WTC11 (cell line): ENCODE measurements around the gene ZCWPW2. TPM values are rescaled to one million over a fixed set of nuclear protein-coding genes. Genes with fewer than 3 reads are reported as not detected.

ENCODE experiments used
- ATAC-seq: fragments of 200-7000 bp; cut with Tn5 transposase; 2 replicates; pipeline ENCODE4 v1.10.0; 2021; ENCODE audit warnings: mild to moderate bottlenecking, moderate library complexity
- CTCF ChIA-PET: fragments of 300-600 bp; sonication (Branson Sonifier 250); formaldehyde crosslinking; loops from one replicate; lab custom pipeline; 2021; ENCODE audit warnings: antibody characterized with exemption; lab: Charles Lee
- POLR2A ChIA-PET: fragments of 350-600 bp; sonication (Branson Sonifier 250); formaldehyde crosslinking; loops from one replicate; lab custom pipeline; 2021; ENCODE audit warnings: antibody characterized with exemption; lab: Charles Lee
- DNase-seq: peaks from one replicate; pipeline ENCODE4 v3.0.0; 2021; ENCODE audit warnings: low spot score
- H3K27ac Mint-ChIP-seq: 2 replicates; pipeline ENCODE4 v1.8.0; 2021; ENCODE audit warnings: mixed read lengths
- H3K27me3 Mint-ChIP-seq: 2 replicates; pipeline ENCODE4 v1.8.0; 2021; ENCODE audit warnings: low read depth, mild to moderate bottlenecking, moderate library complexity, mixed read lengths
- H3K36me3 Mint-ChIP-seq: 2 replicates; pipeline ENCODE4 v1.8.0; 2021; ENCODE audit warnings: mixed read lengths
- H3K4me1 Mint-ChIP-seq: 2 replicates; pipeline ENCODE4 v1.8.0; 2022; ENCODE audit warnings: mixed read lengths
- H3K4me3 Mint-ChIP-seq: 2 replicates; pipeline ENCODE4 v1.8.0; 2021; ENCODE audit warnings: mild to moderate bottlenecking, moderate library complexity, mixed read lengths
- H3K9me3 Mint-ChIP-seq: 2 replicates; pipeline ENCODE4 v1.8.0; 2021; ENCODE audit warnings: mixed read lengths
- ATF1 ChIP-seq: sonication (generic); formaldehyde crosslinking; IDR thresholded peaks from 2 replicates; pipeline ENCODE4 v1.8.1; 2023; ENCODE audit warnings: mild to moderate bottlenecking, moderate library complexity, missing genetic modification reagents
- MXD4 ChIP-seq: fragments of 250-450 bp; sonication (Bioruptor Pico); IDR thresholded peaks from 2 replicates; pipeline ENCODE4 v1.8.0; 2021; ENCODE audit warnings: mild to moderate bottlenecking, moderate library complexity, borderline replicate concordance
- NR3C1 ChIP-seq: sonication (generic); formaldehyde crosslinking; conservative IDR thresholded peaks from 2 replicates; pipeline ENCODE4 v1.8.1; 2023; ENCODE audit warnings: low read depth, mild to moderate bottlenecking, missing genetic modification reagents
- TP53 ChIP-seq: sonication (generic); formaldehyde crosslinking; IDR thresholded peaks from 2 replicates; pipeline ENCODE4 v1.8.1; 2023; ENCODE audit warnings: mild to moderate bottlenecking, missing genetic modification reagents
- ZNF121 ChIP-seq: sonication (generic); formaldehyde crosslinking; IDR thresholded peaks from 2 replicates; pipeline ENCODE4 v1.8.0; 2023; ENCODE audit warnings: missing genetic modification reagents
- ZNF138 ChIP-seq: sonication (generic); formaldehyde crosslinking; conservative IDR thresholded peaks from 2 replicates; pipeline ENCODE4 v1.8.1; 2022; ENCODE audit warnings: mild to moderate bottlenecking, moderate library complexity, missing genetic modification reagents
- total RNA-seq: library from RNA; stranded (reverse); gene quantifications from 3 replicates; pipeline ENCODE4 v1.2.3, GENCODE V29; 2021
- TF ChIP-seq, protein P1 (sequence below): sonication (generic); formaldehyde crosslinking; IDR thresholded peaks from 2 replicates; pipeline ENCODE4 v1.8.1; 2022; ENCODE audit warnings: missing genetic modification reagents, borderline replicate concordance
- TF ChIP-seq, protein P2 (sequence below): fragments of 250-450 bp; sonication (Bioruptor Pico); IDR thresholded peaks from 2 replicates; pipeline ENCODE4 v1.9.0; 2021; ENCODE audit warnings: mild to moderate bottlenecking, borderline replicate concordance
- TF ChIP-seq, protein P3 (sequence below): sonication (generic); formaldehyde crosslinking; IDR thresholded peaks from 2 replicates; pipeline ENCODE4 v1.8.0; 2023; ENCODE audit warnings: missing genetic modification reagents, mild to moderate bottlenecking, borderline replicate concordance
- TF ChIP-seq, protein P4 (sequence below): sonication (generic); formaldehyde crosslinking; IDR thresholded peaks from 2 replicates; pipeline ENCODE4 v1.8.1; 2023; ENCODE audit warnings: mild to moderate bottlenecking, missing genetic modification reagents
- TF ChIP-seq, protein P5 (sequence below): sonication (generic); formaldehyde crosslinking; conservative IDR thresholded peaks from 2 replicates; pipeline ENCODE4 v1.8.1; 2023; ENCODE audit warnings: mild to moderate bottlenecking, low read depth, missing genetic modification reagents, moderate library complexity

ZCWPW2 gene
- total RNA-seq, 1 experiment from 2014 or later = 0.22 TPM

DNA sequence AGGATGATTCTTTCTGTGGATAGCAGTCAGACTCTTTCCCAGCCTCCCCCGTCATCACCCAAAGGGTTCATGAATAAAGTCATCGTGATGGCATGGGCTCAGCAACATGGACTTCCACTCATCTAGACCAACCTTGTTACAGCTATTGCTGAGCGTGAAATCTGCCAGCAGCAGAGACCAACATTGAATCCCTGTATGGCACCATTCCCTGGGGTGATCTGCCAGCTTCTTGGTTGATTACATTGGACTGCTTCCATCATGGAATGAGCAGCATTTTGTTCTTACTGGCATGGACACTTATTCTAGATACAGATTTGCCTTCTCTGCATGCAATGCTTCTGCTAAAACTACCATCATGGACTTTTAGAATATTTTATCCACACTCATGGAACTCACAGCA, 195.7 kb downstream of the ZCWPW2 start (continued):
- TF ChIP-seq, protein P1, sequence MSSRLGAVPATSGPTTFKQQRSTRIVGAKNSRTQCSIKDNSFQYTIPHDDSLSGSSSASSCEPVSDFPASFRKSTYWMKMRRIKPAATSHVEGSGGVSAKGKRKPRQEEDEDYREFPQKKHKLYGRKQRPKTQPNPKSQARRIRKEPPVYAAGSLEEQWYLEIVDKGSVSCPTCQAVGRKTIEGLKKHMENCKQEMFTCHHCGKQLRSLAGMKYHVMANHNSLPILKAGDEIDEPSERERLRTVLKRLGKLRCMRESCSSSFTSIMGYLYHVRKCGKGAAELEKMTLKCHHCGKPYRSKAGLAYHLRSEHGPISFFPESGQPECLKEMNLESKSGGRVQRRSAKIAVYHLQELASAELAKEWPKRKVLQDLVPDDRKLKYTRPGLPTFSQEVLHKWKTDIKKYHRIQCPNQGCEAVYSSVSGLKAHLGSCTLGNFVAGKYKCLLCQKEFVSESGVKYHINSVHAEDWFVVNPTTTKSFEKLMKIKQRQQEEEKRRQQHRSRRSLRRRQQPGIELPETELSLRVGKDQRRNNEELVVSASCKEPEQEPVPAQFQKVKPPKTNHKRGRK = no peak
- TF ChIP-seq ZNF138 (CRISPR knock-in tag) = no peak
- TF ChIP-seq, protein P2, sequence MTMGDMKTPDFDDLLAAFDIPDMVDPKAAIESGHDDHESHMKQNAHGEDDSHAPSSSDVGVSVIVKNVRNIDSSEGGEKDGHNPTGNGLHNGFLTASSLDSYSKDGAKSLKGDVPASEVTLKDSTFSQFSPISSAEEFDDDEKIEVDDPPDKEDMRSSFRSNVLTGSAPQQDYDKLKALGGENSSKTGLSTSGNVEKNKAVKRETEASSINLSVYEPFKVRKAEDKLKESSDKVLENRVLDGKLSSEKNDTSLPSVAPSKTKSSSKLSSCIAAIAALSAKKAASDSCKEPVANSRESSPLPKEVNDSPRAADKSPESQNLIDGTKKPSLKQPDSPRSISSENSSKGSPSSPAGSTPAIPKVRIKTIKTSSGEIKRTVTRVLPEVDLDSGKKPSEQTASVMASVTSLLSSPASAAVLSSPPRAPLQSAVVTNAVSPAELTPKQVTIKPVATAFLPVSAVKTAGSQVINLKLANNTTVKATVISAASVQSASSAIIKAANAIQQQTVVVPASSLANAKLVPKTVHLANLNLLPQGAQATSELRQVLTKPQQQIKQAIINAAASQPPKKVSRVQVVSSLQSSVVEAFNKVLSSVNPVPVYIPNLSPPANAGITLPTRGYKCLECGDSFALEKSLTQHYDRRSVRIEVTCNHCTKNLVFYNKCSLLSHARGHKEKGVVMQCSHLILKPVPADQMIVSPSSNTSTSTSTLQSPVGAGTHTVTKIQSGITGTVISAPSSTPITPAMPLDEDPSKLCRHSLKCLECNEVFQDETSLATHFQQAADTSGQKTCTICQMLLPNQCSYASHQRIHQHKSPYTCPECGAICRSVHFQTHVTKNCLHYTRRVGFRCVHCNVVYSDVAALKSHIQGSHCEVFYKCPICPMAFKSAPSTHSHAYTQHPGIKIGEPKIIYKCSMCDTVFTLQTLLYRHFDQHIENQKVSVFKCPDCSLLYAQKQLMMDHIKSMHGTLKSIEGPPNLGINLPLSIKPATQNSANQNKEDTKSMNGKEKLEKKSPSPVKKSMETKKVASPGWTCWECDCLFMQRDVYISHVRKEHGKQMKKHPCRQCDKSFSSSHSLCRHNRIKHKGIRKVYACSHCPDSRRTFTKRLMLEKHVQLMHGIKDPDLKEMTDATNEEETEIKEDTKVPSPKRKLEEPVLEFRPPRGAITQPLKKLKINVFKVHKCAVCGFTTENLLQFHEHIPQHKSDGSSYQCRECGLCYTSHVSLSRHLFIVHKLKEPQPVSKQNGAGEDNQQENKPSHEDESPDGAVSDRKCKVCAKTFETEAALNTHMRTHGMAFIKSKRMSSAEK (CRISPR knock-in tag) = no peak
- TF ChIP-seq TP53 = no peak

DNA sequence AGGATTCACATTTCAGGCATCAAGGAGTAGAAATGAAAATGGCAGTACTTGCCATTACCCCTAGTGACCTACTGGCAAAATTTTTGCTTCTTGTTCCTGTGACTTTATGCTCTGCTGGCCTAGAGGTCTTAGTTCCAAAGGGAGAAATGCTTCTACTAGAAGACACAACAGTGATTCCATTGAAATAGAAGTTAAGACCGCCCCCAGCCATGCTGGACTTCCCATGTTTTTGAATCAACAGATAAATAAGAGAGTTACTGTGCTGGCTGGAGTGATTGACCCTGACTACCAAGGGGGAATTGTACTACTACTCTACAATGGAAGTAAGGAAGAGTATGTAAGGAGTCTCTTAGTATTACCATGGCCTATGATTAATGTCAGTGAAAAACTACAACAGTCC, 196.3 kb downstream of the ZCWPW2 start:
- H3K4me3 Mint-ChIP-seq = no peak overlapping the region
- H3K27me3 Mint-ChIP-seq = no peaks in the 10 kb centered on the region
- H3K27ac Mint-ChIP-seq = no peak overlapping the region
- ChIA-PET CTCF (no interaction called here), POLR2A (no interaction called here)
- no peak for ATAC-seq
- H3K36me3 Mint-ChIP-seq = peaks cover 16% of the 10 kb centered on the region
- no peak for DNase-seq
- H3K4me1 Mint-ChIP-seq = no peaks in the 10 kb centered on the region
- TF ChIP-seq ZNF138 (CRISPR knock-in tag) (no peak), MXD4 (CRISPR knock-in tag) (no peak), ATF1 (no peak), NR3C1 (CRISPR knock-in tag) (no peak), ZNF121 (no peak)
- TF ChIP-seq, protein P3, sequence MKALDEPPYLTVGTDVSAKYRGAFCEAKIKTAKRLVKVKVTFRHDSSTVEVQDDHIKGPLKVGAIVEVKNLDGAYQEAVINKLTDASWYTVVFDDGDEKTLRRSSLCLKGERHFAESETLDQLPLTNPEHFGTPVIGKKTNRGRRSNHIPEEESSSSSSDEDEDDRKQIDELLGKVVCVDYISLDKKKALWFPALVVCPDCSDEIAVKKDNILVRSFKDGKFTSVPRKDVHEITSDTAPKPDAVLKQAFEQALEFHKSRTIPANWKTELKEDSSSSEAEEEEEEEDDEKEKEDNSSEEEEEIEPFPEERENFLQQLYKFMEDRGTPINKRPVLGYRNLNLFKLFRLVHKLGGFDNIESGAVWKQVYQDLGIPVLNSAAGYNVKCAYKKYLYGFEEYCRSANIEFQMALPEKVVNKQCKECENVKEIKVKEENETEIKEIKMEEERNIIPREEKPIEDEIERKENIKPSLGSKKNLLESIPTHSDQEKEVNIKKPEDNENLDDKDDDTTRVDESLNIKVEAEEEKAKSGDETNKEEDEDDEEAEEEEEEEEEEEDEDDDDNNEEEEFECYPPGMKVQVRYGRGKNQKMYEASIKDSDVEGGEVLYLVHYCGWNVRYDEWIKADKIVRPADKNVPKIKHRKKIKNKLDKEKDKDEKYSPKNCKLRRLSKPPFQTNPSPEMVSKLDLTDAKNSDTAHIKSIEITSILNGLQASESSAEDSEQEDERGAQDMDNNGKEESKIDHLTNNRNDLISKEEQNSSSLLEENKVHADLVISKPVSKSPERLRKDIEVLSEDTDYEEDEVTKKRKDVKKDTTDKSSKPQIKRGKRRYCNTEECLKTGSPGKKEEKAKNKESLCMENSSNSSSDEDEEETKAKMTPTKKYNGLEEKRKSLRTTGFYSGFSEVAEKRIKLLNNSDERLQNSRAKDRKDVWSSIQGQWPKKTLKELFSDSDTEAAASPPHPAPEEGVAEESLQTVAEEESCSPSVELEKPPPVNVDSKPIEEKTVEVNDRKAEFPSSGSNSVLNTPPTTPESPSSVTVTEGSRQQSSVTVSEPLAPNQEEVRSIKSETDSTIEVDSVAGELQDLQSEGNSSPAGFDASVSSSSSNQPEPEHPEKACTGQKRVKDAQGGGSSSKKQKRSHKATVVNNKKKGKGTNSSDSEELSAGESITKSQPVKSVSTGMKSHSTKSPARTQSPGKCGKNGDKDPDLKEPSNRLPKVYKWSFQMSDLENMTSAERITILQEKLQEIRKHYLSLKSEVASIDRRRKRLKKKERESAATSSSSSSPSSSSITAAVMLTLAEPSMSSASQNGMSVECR (CRISPR knock-in tag) = no peak
- TF ChIP-seq, protein P4, sequence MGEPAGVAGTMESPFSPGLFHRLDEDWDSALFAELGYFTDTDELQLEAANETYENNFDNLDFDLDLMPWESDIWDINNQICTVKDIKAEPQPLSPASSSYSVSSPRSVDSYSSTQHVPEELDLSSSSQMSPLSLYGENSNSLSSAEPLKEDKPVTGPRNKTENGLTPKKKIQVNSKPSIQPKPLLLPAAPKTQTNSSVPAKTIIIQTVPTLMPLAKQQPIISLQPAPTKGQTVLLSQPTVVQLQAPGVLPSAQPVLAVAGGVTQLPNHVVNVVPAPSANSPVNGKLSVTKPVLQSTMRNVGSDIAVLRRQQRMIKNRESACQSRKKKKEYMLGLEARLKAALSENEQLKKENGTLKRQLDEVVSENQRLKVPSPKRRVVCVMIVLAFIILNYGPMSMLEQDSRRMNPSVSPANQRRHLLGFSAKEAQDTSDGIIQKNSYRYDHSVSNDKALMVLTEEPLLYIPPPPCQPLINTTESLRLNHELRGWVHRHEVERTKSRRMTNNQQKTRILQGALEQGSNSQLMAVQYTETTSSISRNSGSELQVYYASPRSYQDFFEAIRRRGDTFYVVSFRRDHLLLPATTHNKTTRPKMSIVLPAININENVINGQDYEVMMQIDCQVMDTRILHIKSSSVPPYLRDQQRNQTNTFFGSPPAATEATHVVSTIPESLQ (CRISPR knock-in tag) = no peak
- TF ChIP-seq, protein P5, sequence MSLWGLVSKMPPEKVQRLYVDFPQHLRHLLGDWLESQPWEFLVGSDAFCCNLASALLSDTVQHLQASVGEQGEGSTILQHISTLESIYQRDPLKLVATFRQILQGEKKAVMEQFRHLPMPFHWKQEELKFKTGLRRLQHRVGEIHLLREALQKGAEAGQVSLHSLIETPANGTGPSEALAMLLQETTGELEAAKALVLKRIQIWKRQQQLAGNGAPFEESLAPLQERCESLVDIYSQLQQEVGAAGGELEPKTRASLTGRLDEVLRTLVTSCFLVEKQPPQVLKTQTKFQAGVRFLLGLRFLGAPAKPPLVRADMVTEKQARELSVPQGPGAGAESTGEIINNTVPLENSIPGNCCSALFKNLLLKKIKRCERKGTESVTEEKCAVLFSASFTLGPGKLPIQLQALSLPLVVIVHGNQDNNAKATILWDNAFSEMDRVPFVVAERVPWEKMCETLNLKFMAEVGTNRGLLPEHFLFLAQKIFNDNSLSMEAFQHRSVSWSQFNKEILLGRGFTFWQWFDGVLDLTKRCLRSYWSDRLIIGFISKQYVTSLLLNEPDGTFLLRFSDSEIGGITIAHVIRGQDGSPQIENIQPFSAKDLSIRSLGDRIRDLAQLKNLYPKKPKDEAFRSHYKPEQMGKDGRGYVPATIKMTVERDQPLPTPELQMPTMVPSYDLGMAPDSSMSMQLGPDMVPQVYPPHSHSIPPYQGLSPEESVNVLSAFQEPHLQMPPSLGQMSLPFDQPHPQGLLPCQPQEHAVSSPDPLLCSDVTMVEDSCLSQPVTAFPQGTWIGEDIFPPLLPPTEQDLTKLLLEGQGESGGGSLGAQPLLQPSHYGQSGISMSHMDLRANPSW (CRISPR knock-in tag) = no peak
- peaks cover 31% of the 10 kb centered on the region for H3K9me3 Mint-ChIP-seq
